DMS79 (cell line): Measurements from ENCODE around the gene PLPPR1.
"Not testable (repeated sequence)": the region's sequence is repeated elsewhere in the genome, so short reads cannot be mapped to it uniquely, and the experiment has no call there.

Experiments used
- DNase-seq: peaks from one replicate; lab custom pipeline; 2025; lab: John Stamatoyannopoulos, UW

The PLPPR1 gene

DNA sequence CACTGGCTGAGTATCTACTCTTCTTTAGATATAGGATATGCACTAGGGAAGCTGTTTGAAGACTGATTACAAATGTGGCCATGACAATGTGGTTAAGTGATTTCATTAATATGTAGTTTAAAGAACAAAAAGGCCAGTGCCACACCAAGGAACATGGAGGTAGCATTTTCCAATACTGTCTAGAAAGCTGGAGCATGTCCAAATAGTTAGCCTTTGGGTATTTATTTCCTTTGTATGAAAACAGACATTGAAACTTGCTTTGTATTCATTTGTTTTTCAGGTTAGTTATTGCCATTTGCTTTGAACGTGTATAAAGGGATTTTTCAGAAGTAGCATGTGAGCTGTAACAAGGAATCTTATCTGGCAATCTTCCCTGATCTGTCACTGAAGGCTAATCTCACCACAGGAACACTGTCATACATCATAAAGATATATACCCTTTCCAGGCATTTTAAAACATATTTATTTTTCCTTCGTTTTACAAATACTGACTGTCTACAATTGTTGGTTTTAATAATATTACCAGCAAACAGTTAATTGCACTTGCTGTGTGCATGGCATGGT, 93.4 kb downstream of the PLPPR1 start:
- DNase-seq = no peak

DNA sequence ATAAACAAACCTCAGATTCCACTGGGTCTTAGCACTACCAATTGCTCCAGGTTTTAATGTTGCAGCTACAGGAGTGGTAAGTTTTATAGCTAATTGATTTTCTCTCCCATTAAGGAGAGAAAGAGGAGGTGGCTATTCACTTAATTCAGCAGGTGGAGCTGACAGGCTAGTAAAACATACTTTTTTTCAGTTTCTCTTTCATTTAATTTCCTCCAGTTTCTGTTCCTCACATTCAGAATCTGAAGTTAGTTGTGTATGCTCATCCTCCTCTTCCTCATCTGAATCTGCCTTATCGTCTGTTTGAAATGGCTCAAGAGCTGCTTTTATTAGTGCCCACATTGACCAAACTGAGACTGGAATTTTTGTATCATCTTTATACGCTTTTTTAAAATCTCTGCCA, 98.0 kb downstream of the PLPPR1 start:
- no peak for DNase-seq

DNA sequence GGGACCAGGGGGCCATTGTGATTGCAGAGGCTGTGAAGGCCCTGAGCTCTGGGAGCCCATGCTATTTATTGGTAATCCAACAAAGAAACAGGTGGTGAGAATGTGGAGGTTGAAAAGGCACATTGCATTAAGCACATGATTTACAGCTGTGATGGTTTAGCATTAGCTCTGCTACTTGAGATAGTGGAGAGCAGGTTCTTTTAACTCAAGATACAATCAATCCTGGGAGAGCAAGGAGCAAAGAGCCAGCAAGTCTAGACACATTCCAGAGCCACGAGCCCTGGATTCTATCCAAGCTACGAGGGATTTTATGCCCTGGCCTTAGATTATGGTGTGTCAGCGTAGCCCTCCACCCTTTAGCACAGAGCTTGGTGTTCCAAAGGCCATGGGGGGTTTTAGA, 98.8 kb downstream of the PLPPR1 start:
- DNase-seq = not testable (repeated sequence)

GRCh38 chr9:101128623-101129022, 100.1 kb downstream of the PLPPR1 start:
- no peak for DNase-seq

GRCh38 chr9:101130054-101130453, 101.5 kb downstream of the PLPPR1 start:
- no peak for DNase-seq

- no peak for DNase-seq
These were observed 102.8 kb downstream of the PLPPR1 start for GRCh38 chr9:101131326-101131725.

DNA sequence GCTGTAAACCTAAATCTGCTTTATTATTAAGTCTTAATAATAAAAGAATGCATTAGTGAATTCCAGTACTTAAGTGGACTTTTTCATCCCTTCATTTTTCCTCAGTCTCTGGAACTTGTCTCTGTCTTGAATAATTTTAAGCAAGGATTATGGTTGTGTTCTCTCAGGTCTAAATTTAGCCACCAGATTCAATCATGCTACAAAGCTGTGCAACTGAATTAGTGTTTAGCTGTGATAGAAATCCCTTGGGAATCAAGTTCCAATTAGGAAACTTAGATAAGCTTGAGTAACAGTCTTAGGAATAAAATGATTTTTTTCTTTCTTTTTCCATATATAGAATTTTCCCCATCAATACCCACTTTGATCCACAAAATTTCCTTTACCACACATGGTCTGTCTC, 104.3 kb downstream of the PLPPR1 start:
- DNase-seq = no peak

DNA sequence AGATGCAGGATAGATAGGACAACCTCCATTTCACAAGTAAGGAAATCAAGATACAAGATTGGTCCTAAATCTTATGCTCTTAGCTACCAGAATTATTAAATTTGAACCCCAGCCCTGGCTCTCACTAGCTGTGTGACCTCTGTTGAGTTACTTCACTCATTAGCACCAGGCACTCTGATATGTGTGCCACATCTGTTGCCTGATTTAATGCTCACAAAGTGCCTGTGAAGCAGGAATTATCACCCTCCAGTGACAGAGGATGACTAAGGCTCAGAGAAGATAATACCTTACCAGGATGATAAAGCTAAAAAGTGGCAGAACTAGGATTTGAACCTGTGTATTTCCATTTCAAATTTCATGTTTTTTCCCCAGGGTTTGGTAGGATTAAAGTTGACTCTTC, 110.0 kb downstream of the PLPPR1 start:
- DNase-seq = no peak

- DNase-seq = no peak
These were observed 110.6 kb downstream of the PLPPR1 start for GRCh38 chr9:101139082-101139481.

DNA sequence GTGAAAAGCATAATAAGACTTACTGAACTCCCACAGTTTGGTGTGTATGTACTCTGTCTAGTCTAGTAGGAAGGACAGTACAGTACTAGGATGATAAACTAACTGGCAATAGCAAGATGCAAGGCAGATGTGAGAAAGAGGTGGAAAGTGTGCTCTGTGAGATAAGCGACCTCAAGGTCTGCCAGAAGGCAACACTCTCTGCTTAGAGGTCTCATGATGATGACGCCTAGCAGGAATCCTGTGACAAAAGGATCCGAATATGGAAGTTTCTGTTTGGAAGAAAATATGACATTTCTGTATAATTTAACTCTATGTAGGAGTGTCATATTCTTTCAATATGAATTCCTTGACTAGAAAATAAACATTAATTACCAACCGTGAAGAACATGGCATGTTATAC, 112.2 kb downstream of the PLPPR1 start:
- no peak for DNase-seq

- DNase-seq = no peak
These were observed 118.0 kb downstream of the PLPPR1 start for GRCh38 chr9:101146508-101146907.

- DNase-seq = no peak
These were observed 119.8 kb downstream of the PLPPR1 start for GRCh38 chr9:101148344-101148743.

- DNase-seq = no peak
These were observed 129.8 kb downstream of the PLPPR1 start for GRCh38 chr9:101158361-101158760.

DNA sequence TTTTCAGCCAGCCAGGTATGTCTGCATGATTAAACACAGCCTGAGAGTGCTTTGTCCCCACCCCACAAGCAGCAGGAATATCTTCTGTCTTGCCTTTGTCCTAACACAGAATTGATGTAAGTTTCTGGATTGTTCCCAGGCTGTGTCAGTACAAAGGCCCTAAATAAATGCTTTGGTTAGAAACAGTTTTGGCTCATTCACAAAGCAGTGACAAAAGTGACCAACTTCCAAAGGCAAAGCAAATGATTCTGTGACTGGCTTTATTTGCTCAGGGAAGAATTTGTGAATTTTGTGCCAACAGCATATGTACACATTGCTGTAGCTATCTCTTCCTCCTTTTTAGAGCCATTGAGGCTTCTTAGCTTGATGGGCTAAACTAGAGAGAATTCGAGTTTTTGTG, 133.7 kb downstream of the PLPPR1 start:
- no peak for DNase-seq

- DNase-seq = no peak
These were observed 136.6 kb downstream of the PLPPR1 start for GRCh38 chr9:101165131-101165530.

- DNase-seq = no peak
These were observed 139.1 kb downstream of the PLPPR1 start for GRCh38 chr9:101167490-101168134.

GRCh38 chr9:101172616-101173015, 144.1 kb downstream of the PLPPR1 start:
- DNase-seq = no peak

DNA sequence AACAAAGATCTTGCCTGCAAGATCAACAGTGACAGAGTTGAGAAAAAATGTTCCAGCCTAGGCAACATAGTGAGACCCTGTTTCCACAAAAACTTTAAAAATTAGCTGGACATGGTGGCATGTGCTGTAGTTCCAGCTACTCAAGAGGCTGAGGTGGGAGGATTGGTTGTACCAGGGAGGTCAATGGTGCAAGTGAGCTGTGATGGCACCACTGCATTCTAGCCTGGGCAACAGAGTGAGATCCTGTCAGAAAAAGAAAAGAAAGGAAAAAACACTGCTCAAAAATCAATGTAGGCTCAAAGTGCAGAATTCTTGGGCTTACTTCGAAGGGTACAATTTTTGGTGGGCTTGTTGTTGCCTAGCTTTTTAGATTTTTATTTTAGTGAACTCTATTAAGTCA, 145.4 kb downstream of the PLPPR1 start:
- no peak for DNase-seq

GRCh38 chr9:101176384-101176783, 147.9 kb downstream of the PLPPR1 start:
- DNase-seq = no peak

GRCh38 chr9:101184813-101185278, 156.3 kb downstream of the PLPPR1 start:
- no peak for DNase-seq

DNA sequence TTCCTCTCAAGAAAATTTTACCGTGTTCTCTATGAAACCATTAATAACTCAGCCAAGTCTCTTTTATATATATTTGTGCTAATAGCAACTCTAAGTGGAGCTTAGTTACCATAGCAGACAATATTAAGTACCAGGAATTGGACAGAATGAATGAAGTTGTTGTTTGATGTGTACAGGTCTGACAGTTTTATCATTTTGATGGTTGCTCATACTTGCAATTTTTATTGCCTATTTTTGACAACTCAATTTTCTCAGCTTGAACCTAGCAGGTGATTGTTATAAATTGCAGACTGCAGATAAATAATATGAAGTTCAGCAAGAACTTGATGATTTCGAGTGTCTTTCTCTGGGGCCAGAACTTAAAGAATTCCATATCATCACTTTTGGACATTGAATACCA, 163.2 kb downstream of the PLPPR1 start:
- DNase-seq = no peak

DNA sequence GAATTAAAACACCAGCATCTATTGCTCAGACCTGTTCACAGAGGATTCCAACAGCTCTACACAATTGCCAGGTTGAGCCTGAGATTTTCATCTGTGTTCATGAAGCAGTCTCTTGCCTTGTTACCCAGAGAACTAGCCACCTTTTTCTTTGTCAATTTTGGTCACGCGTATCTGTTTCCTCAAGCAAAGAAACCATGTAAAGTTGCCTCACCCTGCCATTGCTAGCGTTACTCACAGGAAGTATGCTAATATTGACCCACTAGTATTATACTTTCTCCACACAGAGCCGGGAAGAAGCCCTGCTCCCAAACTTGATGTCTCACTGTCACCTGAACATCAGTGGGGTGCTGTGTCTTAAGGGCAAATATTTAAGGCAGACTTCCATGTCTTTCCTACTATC, 168.5 kb downstream of the PLPPR1 start:
- DNase-seq = no peak

DNA sequence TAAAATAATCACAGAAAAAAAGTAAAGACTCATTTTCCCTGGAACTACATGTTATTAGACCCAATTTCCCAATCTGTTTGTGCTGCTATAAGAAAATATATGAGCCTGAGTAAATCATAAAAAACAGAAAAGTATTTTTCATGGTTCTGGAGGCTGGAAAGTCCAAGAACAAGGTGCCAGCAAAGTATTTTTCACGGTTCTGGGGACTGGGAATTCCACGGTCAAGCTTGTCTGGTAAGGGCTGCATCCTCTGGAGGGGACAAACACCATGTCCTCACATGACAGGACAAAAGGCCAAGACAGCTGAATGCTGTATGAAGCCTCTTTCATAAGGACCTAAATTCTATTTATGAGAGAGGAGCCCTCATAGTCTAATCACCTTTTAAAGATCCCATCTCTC, 172.3 kb downstream of the PLPPR1 start:
- DNase-seq = no peak

GRCh38 chr9:101201630-101202029, 173.1 kb downstream of the PLPPR1 start:
- no peak for DNase-seq
